Erythroblast (primary cell): ENCODE results near the gene DOCK2.

ENCODE experiments used
- DNase-seq, 2 experiments: peaks; one replicate each; lab custom pipeline; 2025; lab: John Stamatoyannopoulos, UW
- GATA1 ChIP-seq: IDR thresholded peaks from 2 replicates; pipeline ENCODE4 v1.6.1; 2011; ENCODE audit warnings: low read depth, mild to moderate bottlenecking, control low read depth, low read length, moderate library complexity
- POLR2A ChIP-seq: IDR thresholded peaks from 2 replicates; pipeline ENCODE4 v1.6.1; 2011; ENCODE audit warnings: mild to moderate bottlenecking, low read length

The DOCK2 gene

GRCh38 chr5:170105642-170106611, 468.9 kb downstream of the DOCK2 start, which contains the start of gene FOXI1:
Gene FOXI1 (plus strand): TSS chr5:170105897. CDS start chr5:170105958, 61 bp downstream.
- DNase-seq: no peak
- TF ChIP-seq GATA1: no peak

DNA sequence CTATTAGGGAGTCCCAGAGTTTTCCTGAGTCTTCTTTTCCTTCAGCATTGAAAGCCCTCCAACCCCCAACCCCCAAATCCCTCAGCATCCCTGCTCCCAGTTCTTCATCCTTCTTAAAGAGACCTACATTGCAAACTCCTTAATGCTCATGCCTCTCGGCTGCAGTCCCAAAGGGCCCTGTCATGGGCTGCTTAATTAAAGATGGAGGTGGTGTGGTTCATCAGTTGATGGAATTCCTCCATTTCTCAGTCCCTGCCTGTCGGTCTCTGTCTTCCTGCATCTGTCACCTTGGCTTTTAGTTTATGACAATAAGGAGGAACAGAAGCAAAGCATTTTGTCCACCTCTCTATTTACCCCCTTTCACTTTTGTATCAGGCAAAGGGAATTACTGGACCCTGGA, 470.6 kb downstream of the DOCK2 start:
- no peak for DNase-seq
- TF ChIP-seq GATA1 (no peak), POLR2A (no peak)

DNA sequence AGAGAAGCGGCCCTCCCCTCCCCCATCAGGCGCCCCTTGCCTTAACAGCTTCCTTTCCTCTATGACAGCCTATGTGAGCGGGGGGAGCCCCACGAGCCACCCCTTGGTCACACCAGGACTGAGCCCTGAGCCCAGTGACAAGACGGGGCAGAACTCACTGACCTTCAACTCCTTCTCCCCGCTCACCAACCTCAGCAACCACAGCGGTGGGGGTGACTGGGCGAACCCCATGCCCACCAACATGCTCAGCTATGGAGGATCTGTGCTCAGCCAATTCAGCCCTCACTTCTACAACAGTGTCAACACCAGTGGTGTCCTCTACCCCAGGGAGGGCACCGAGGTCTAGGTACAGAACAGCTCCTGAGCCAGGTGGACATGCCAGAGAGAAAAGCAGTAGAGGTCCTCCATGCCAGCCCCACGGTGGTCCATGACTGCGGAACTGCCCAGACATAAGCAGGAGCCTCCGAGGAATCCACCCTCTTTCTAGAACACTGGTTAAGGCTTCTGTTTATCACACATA, 471.3 kb downstream of the DOCK2 start:
- DNase-seq: no peak
- TF ChIP-seq POLR2A (no peak), GATA1 (no peak)

GRCh38 chr5:170109059-170110031, 472.3 kb downstream of the DOCK2 start:
- no peak for DNase-seq
- no peak for TF ChIP-seq GATA1
- no peak for TF ChIP-seq POLR2A

DNA sequence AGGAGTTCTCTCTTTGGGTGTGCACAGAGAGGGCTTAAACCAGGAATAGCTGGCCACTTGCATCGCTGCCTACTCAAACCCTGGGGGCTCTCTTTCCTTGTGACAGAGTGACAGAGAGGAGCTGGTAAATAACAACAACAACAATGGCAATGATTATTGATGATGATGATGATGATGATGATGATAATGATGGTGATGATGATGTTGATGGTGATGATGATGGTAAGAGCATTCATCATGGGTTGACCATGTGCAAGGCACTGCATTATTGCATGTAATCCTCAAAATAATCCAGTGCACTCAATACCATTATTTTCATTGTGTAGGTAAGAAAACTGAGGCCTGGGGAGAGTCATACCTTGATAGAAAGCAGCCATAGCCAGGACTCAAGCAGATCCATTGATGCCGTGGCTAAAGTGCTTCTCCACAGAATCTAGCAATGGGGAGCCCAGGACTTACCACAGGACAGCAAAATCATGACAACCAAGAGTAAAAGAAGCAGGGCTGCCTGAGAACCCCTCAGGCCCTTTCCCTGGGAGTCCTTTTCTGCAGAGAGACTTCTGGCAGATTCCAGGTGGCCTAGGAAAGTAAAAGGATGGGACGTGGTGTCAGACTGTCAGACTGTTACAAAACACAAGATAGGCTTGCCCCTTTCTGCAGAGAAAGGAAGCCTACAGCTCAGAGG, 473.5 kb downstream of the DOCK2 start:
- no peak for TF ChIP-seq POLR2A
- no peak for TF ChIP-seq GATA1
- DNase-seq: no peak

GRCh38 chr5:170111088-170111785, 474.2 kb downstream of the DOCK2 start:
- TF ChIP-seq POLR2A (no peak), GATA1 (no peak)
- DNase-seq: no peak

DNA sequence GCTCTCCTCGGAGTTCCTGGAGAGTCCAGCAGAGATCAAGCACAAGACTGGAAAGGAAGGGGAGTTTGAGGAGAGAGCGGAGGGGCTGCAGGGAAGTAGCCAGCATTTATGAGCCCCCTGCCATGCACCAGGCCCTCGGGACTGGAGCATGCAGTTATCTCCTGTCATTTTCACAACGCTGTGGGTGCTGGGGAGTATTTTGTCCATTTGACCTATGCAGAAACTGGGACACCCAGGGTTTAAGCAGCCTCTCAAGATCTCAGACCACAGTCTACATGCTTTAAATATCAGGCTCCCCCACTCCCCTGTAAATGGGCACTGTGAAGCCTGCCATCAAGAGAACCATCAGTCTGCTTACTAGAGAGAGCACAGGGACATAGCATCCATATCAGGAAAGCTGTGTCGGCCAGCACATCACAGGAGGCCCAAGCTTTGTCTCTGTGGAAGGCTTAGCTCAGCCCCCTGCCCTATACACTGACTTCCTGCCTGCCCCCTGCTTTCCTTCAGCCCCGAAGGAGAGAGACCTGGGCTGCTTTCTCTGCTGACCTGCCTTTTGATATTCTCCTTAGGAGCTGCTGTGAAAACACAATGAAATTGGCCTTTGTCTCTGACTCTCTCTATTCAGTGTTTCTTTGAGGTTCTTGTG, 475.9 kb downstream of the DOCK2 start:
- DNase-seq: no peak

GRCh38 chr5:170113522-170113900, 476.4 kb downstream of the DOCK2 start:
- DNase-seq: no peak
- no peak for TF ChIP-seq GATA1
- no peak for TF ChIP-seq POLR2A

More for the DNA sequence above, 475.9 kb downstream of the DOCK2 start:
- no peak for TF ChIP-seq POLR2A
- no peak for TF ChIP-seq GATA1

- TF ChIP-seq POLR2A (no peak), GATA1 (no peak)
- DNase-seq: no peak
These were observed 477.2 kb downstream of the DOCK2 start for GRCh38 chr5:170114271-170114670.

- DNase-seq: no peak
- TF ChIP-seq GATA1: no peak
- TF ChIP-seq POLR2A: no peak
These were observed 478.9 kb downstream of the DOCK2 start for GRCh38 chr5:170115925-170116324.

DNA sequence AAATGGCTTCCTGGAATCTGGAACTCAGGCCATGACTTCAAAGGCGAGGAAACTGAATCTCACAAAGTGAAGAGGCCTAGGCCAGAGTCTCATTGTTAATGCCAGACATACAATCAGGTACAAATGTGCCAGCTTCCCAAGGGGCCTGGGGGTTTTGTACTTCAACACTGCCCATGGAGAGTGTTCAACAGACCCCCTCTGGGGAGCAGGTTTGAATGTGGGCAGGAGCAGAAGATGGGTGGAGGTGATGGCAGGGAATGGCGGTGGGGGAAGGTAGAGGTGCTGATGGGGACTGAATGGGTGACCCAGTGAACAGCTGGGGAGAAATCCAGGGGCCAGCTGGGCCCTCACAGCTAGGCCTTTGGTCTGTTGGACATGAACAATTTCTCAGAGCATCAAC, 480.7 kb downstream of the DOCK2 start:
- TF ChIP-seq GATA1 (no peak), POLR2A (no peak)
- DNase-seq: no peak

DNA sequence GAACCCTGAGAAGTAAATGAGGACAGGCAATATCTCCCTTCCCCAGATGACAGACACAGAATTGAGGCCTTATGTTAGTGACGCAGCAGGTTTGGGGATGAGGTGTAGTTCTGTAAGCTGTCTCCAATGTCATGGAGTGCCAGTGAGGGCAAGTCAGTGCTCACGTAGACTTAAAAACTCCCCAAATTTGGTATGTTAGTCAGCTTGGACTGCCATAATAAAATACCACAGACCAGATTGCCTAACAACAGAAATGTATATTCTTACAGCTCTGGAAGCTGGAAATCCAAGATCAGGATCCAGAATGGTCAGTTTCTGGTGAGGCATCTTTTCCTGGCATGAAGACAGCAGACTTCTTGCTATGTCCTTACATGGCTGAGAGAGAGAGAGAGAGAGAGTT, 483.5 kb downstream of the DOCK2 start:
- DNase-seq: no peak
- TF ChIP-seq GATA1 (no peak), POLR2A (no peak)
